ENCODE data around the gene STKLD1. TPM values are rescaled to one million over a fixed set of nuclear protein-coding genes. Genes with fewer than 3 reads are reported as not detected.
"Not testable (repeated sequence)": the region's sequence is repeated elsewhere in the genome, so short reads cannot be mapped to it uniquely, and the experiment has no call there.

The STKLD1 gene
- total RNA-seq, 4 donors from 2014 or later, result 0.68 to 1.5 TPM; not detected in 2

- H3K27ac ChIP-seq, result peak overlapping the region; percentile 83 to 91 (median 89)
- no peak for DNase-seq
Measured at GRCh38 chr9:133333566-133333965, 42.6 kb upstream of the STKLD1 start.

GRCh38 chr9:133334161-133334560, 42.0 kb upstream of the STKLD1 start:
- TF ChIP-seq EP300 (IDR thresholded peaks at IDR 0.05; ENCODE audit: low read depth), result no peak
- TF ChIP-seq CTCF (IDR thresholded peaks at IDR 0.05), result peak in 4 of 5 experiments; percentile 22 to 63 (median 46)
- TF ChIP-seq POLR2AphosphoS5 (IDR thresholded peaks at IDR 0.05), result peak in 2 of 3 donors; percentile 15 to 61
- peak; percentile 51 for TF ChIP-seq POLR2A (IDR thresholded peaks at IDR 0.05)
- peak overlapping the region in 1 of 4 donors; percentile 96 for H3K4me3 ChIP-seq
- WGBS, 2 donors (ENCODE audit: low coverage in 1 of 2), result 46 to 52% methylated on average over 2 to 6 of the region's 6 CpGs
- no peaks in the 10 kb centered on the region for H3K9me3 ChIP-seq
- H3K4me1 ChIP-seq, result peaks cover 11 to 34% (median 30%) of the 10 kb centered on the region in 4 donors
- peak overlapping the region; percentile 83 to 91 (median 89) for H3K27ac ChIP-seq
- peak; percentile 86 for DNase-seq
- peaks cover 0 to 38% (median 20%) of the 10 kb centered on the region in 4 donors for H3K36me3 ChIP-seq
- no peaks in the 10 kb centered on the region for H3K27me3 ChIP-seq
- in situ Hi-C loops (cut with MboI; ENCODE audit: low pct_ligation_motif_present in 1 of 4, low pct_unique_long_range_greater_than_20kb in 1 of 4, low sequenced_read_pairs in 3 of 4) (loop anchor here in 1 of 4 donors (25.0 kb wide), 1 partner anchor 297 kb away; the partner anchor contains the start of gene GTF3C5), intact Hi-C loops (cut with DNase I; ENCODE audit: low total_unique reads) (no loop called here)

More at GRCh38 chr9:133333566-133333965, 42.6 kb upstream of the STKLD1 start:
- in situ Hi-C loops (cut with MboI; ENCODE audit: low pct_ligation_motif_present in 1 of 4, low pct_unique_long_range_greater_than_20kb in 1 of 4, low sequenced_read_pairs in 3 of 4), result loop anchor here in 1 of 4 donors (25.0 kb wide), 1 partner anchor 296 kb away; the partner anchor contains the start of gene GTF3C5
- no peaks in the 10 kb centered on the region for H3K9me3 ChIP-seq
- WGBS, 2 donors (ENCODE audit: low coverage in 1 of 2), result 60 to 87% methylated on average over 1 to 10 of the region's 10 CpGs
- H3K4me3 ChIP-seq, result no peak overlapping the region
- H3K36me3 ChIP-seq, result peaks cover 0 to 38% (median 20%) of the 10 kb centered on the region in 4 donors
- peaks cover 11 to 34% (median 30%) of the 10 kb centered on the region in 4 donors for H3K4me1 ChIP-seq
- H3K27me3 ChIP-seq, result no peaks in the 10 kb centered on the region
- no peak for TF ChIP-seq POLR2A (IDR thresholded peaks at IDR 0.05)
- TF ChIP-seq POLR2AphosphoS5 (IDR thresholded peaks at IDR 0.05), result no peak
- TF ChIP-seq EP300 (IDR thresholded peaks at IDR 0.05; ENCODE audit: low read depth), result no peak
- TF ChIP-seq CTCF (IDR thresholded peaks at IDR 0.05), result no peak
- intact Hi-C loops (cut with DNase I; ENCODE audit: low total_unique reads), result no loop called here

GRCh38 chr9:133334888-133335287, 41.3 kb upstream of the STKLD1 start:
- WGBS, 2 donors (ENCODE audit: low coverage in 1 of 2), result 36 to 68% methylated on average over 6 to 11 of the region's 11 CpGs
- H3K4me3 ChIP-seq, result peak overlapping the region in 3 of 4 donors; percentile 74 to 96 (median 94)
- H3K27me3 ChIP-seq; DNase-seq; H3K9me3 ChIP-seq; intact Hi-C loops (cut with DNase I; ENCODE audit: low total_unique reads): not testable (repeated sequence)
- peak overlapping the region; percentile 83 to 91 (median 89) for H3K27ac ChIP-seq
- in situ Hi-C loops (cut with MboI; ENCODE audit: low pct_ligation_motif_present in 1 of 4, low pct_unique_long_range_greater_than_20kb in 1 of 4, low sequenced_read_pairs in 3 of 4), result loop anchor here in 1 of 4 donors (25.0 kb wide), 1 partner anchor 298 kb away; the partner anchor contains the start of gene GTF3C5
- H3K4me1 ChIP-seq, result peaks cover 11 to 34% (median 30%) of the 10 kb centered on the region in 4 donors
- peaks cover 0 to 38% (median 19%) of the 10 kb centered on the region in 4 donors for H3K36me3 ChIP-seq

- peak; percentile 87 to 93 (median 89) for TF ChIP-seq POLR2AphosphoS5 (IDR thresholded peaks at IDR 0.05)
- peak in 2 of 5 experiments; percentile 1 to 10 for TF ChIP-seq CTCF (IDR thresholded peaks at IDR 0.05)
- no peak for TF ChIP-seq EP300 (IDR thresholded peaks at IDR 0.05; ENCODE audit: low read depth)
- TF ChIP-seq POLR2A (IDR thresholded peaks at IDR 0.05), result peak; percentile 81
- H3K27ac ChIP-seq, result peak within 1 kb of the TSS; percentile 83 to 91 (median 89)
- peak; percentile 95 for DNase-seq
- in situ Hi-C loops (cut with MboI; ENCODE audit: low pct_ligation_motif_present in 1 of 4, low pct_unique_long_range_greater_than_20kb in 1 of 4, low sequenced_read_pairs in 3 of 4) (loop anchor here in 1 of 4 donors (25.0 kb wide), 1 partner anchor 299 kb away; the partner anchor contains the start of gene GTF3C5), intact Hi-C loops (cut with DNase I; ENCODE audit: low total_unique reads) (no loop called here)
- H3K27me3 ChIP-seq, result no peaks in the 10 kb centered on the region
- no peaks in the 10 kb centered on the region for H3K9me3 ChIP-seq
- peaks cover 11 to 34% (median 30%) of the 10 kb centered on the region in 4 donors for H3K4me1 ChIP-seq
- H3K36me3 ChIP-seq, result peaks cover 0 to 29% (median 14%) of the 10 kb centered on the region in 4 donors
- peak within 1 kb of the TSS; percentile 74 to 96 (median 92) for H3K4me3 ChIP-seq
- 0 to 11% methylated on average over 3 to 46 of the region's 70 CpGs for WGBS, 2 donors (ENCODE audit: low coverage in 1 of 2)
Measured at GRCh38 chr9:133335924-133336811, 40.0 kb upstream of the STKLD1 start, which contains the start of gene SURF6. SURF6 (minus strand) TSS chr9:133336188; CDS start chr9:133336132, 56 bp downstream.
